Heart left ventricle (tissue), 13 donors: ENCODE data around the gene TECR.

Experiments
- CTCF ChIP-seq, 12 donors: fragments of 200-600 bp; sonication (generic) in 4 of 12; IDR thresholded peaks; one replicate each; pipeline versions ENCODE4 v1.5.0 to v1.8.0; 2018 to 2022; ENCODE audit warnings: antibody characterized with exemption in 12 of 12, mild to moderate bottlenecking in 5 of 12
- POLR2A ChIP-seq, 2 donors: fragments of 450-650 bp; IDR thresholded peaks; one replicate each; pipeline ENCODE4 v1.6.1; 2017; ENCODE audit warnings: antibody characterized with exemption in 2 of 2, mild to moderate bottlenecking in 2 of 2, moderate library complexity in 2 of 2
- donor health status: ischemic (EF 13 %, LVEDD 7.1; RV severe dilation, severe dysfunction).
- donor health status: DM: no; HTN: yes; CAD: no.
- donor health status: DM: no; HTN: no; CAD: no.
- donor health status: ischemic (EF 25% LVEDD 6.9; RV normal size, moderate dysfunction).
- donor health status: ischemic (EF 25% LVEDD 5.7; RV mildly dilated, moderate dysfunction).
- donor health status: ischemic (EF 35%, LVEDD 5.7; RV mildly dilated, moderate dysfunction).
- donor health status: nonischemic (EF 11% LVEDD 7.7; RV severe dilation, severe dysfunction).
- donor health status: DM: yes; HTN: yes; CAD: no.
- donor health status: PGD.
- donor health status: ischemic (EF 29% LVEDD 5.4; RV normal size, mild dysfunction).
- donor health status: nonischemic (EF 23%, LVEDD 6.1; RV moderate dilation, normal function).

GRCh38 chr19:14529254-14530004 lies at the start of gene TECR:
- peak in 3 of 12 donors; percentile 2 to 16 (median 13) for TF ChIP-seq CTCF (IDR thresholded peaks at IDR 0.05)
- TF ChIP-seq POLR2A (IDR thresholded peaks at IDR 0.05), result peak; percentile 71 to 97
